ENCODE results near the gene PDE9A.
"Not testable (repeated sequence)": the region's sequence is repeated elsewhere in the genome, so short reads cannot be mapped to it uniquely, and the experiment has no call there.

PDE9A gene

DNA sequence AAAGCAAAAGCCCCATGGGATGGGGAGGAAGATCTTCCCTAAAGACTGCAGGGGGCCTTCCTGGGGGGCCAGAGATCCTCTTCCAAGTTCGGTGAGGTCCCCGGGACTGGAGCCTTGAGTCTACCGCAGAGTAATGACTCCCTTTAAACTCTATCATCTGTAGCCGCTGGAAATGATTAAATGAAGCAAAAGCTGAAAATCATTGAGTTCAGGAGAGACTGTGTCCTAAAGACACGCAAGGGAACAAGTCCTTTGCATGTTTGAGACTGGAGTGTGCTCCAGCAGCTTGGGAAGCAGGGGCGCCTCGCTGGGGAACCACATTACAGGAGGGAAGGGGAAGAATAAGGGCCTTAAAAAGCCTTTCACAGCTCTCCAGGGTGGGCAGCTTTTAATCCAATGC, 155.8 kb downstream of the PDE9A start:
- no peak for DNase-seq

DNA sequence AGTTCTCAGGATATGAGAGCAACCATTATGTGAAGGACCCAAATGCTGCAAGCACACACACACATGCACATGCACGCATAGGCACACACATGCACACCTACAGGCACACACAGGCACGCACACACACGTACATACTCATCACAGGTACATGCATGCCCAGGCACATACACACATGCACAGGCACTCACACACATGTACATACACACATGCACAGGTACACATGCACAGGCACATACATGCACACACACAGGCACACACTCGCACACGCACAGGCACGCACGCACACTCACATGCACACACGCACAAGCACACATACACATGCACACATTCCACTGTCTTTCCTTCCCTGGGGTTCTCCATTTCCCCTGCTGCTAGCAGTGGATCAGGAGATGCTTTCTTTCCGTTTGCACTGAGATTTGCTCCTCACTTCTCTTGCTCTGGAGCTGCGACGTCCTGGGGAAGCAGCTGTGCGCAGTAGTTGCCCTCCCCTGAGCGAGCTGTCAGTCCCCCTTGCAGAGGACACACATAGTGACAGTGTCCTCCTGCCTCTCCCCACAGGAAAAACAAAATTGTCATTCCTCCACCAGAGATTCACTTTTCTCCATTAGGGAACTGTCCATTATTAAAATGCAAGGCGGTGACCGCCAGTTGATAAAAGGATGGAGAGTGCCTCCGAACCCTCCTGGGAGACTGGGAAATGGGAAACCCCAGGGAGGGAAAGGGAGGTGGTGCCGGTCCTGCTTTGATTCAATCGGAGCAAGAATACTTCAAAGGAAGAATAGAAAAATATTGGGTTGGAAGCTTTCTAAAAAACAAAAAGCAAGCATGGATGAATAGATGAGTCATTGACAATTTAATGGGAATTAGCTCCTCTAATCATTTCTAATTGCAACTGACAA, 156.4 kb downstream of the PDE9A start:
- no peak for DNase-seq

DNA sequence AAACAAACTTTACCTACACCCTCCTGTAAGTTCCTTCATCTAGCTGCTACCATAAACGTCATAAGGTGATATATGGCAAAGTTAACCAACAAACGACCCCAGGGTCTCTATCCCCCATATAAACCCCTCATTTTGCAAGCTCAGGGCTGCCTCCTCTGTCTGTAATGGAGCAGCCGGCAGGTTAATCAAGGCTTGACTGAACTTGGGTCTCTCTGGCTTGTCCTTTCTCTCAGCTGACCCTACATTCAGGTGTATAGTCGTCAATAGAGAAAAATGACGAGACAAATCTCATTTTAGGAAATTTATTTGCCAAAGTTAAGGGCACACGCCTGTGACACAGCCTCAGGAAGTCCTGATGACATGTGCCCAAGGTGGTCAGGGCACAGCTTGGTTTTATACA, 158.5 kb downstream of the PDE9A start:
- DNase-seq = no peak

DNA sequence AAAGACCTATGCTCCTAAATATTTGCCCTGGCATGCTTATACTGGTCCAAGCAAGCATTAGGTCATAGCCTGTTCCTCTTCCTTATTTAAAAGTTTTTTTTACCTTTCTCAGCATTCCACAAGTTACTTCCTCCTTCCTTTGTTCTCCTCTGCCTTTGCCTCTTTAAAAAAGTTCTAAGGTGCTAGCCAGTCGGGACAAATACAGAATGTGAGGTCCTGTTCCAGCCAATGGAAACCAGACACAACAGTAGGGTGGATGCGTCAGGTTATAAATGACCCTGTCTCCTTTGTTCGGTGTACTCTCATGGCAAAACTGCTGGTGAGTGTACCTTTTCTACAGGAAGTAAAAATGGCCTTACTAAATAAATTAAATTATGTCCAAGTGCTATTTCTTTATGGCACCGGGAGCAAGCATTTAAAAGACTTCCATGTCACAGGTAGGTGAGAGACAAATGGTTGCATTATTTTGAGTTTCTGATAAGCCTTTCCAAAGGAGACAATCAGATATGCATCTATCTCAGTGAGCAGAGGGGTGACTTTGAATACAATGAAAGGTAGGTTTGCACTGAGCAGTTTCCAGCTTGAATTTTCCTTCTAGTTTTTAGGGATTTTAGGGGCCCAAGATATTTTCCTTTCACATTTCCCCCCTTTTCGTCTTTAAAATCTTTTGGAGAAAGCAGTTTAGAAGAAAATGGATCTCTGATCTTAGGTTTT, 159.3 kb downstream of the PDE9A start:
- not testable (repeated sequence) for DNase-seq

DNA sequence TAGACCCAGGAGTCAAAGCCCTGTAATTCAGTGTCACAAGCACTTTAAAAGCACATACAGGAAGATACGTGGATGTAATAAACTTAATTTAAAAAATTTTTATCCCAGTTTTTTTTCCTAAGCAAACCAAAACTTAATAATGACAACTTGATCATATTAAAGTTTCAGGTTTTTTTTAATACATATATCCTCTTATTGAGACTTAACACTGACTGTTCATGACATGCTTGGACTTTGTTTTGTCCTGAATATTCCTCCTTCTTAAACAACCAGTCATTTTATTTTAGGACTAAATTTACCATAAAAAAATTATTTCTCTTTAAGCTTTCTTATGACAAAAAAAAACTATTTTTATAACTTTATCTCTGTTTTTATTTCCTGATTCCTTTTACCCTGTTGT, 161.8 kb downstream of the PDE9A start:
- no peak for DNase-seq

DNA sequence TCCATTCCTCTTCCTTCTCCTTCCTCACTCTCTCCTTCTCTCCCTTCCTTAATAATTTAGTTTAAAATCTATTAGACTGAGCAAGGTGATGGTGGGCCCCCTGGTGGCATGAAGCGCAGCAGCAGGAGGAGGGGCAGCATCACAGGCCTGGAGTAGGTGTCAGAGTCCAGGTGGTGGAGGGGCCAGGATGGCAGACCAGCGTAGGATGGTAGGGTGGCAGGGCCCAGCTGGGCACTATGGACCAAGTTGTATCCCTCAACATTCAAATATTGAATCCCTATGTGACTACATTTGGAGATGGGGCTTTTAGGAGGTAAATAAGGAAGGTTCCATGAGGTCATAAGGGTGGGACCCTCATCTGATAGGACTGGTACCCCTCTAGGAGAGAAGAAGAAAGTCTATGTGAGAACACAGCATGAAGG, 164.9 kb downstream of the PDE9A start:
- peak; percentile 44 to 61 for DNase-seq

DNA sequence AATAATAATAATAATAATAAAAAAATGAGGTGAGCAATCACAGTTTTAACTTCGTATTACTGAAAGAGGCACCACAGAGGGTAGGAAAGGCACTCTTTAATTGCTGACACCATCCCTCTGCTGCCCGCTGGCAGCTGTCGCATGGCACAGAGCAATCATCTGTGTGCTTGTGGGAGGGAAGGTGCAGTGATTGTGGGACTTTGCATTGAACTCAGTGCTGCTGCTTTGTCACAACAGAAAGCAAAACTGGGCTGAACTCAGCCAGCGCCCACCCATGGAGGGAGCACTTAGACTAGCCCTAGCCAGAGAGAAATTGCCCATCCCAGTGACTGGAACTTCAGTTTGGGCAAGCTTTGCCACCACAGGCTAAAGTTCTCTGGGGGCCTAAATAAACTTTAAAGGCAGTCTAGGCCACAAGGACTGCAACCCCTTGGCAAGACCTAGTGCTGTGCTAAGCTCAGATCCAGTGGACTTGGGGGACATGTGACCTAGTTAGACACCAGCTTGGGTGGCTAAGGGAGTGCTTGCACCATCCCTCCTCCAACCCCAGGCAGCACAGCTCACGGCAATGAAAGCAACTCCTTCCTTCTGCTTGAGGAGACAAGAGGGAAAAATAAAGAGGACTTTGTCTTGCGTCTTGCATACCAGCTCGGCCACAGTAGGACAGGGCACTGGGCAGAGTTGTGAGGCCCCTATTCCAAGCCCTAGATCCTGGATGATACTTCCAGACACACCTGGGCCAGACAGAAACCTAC, 166.6 kb downstream of the PDE9A start:
- DNase-seq = no peak

DNA sequence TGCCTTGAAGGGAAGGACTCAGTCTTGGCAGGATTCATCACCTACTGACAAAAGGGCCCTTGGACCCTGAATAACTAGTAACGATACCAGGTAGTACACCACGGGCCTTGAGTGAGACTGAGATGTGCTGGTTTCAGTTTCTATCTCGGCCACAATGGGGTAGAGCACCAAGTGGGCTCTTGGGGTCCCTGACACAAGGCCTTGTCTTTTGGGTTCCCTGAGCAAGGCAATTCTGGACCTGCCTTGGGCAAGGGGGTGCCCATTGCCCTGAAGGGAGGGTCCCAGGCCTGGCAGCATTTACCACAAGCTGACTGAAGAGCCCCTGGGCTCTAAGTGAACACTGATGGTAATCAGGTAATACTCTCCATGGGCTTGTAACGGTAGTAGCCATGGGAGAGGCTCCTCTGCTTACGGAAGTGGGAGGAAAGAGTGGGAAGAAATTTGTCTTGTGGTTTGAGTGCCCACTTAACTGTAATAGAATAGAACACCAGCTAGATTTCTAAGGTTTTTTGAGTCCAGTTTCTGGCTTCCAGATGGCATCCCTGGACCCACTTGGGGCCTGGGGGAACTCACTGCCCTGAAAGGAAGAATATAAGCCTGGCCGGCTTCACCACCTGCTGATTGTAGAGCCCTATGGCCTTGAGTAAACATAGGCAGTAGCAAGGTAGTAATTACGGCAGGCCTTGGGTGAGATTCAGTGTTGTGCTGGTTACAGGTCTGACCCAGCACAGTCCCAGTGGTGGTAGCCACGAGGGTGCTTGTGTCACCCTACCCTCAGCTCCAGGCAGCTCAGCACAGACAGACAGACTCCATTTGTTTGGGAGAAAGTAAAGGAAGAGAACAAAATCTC, 167.4 kb downstream of the PDE9A start:
- DNase-seq = no peak

Measured in NCI-H524 (cell line).